ENCODE data around the gene PPM1L.
A peak's percentile ranks its signal among the peaks of the same experiment; 100 is the strongest.

The PPM1L gene

DNA sequence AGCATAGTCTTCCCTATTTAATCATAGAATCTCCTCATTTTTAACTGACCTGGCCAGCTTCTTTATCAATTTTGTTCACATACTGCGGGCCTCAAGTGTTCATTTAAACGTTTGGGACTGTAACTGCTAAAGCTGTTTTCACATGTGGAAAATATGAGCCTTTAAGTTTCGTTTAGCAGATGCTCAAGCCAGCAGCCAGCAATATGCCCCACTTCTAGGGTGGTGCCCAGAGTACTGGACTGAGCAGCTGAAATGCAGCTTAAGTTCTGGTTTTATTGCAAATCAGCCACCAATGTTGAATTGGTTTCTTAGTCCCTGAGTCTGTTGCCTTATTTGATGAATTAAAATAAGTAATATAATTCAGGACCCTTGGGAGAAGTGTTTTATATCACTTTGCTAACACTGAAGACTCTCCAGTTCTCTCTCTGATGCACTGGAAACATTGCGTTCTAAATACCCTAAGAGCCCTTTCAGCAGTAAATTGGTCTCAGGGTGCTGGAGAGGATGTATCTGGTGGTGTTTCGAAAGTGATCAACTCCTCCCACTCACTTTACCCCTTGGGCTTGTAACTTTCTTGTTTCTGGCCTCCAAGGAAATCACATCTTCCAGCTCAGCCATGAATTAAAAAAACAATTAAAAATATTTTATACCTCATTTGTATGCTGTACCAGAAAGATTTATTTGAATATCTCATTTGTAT is 287.5 kb downstream of the PPM1L start:
- DNase-seq (ENCODE audit: low spot score), result no peak

DNA sequence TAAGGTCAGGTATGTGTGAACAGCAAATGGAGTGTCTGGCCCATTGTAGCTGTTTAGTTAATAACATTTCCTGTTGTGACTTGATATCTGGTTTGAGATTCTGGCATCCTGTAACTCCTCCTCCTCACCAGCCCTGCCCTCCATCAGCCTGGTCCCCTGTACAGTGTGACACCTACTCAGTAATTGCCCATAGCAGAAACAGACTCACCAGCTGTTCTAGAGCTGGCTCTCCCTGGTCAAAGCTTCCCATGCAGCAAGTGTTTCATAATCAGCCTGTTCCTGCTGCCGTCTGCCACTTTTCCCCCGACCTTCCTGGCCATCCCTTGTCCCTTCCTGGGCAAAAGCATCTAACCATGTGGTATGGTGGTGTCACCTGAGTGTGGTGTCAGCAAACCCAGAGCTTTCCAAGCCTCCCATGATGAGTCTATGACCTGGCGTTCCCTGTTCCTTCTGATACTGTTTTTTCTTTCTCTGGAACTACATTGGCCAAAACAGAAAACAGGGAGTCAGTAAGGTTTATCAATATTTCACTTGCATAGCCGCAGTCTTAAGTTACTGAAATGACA is 293.7 kb downstream of the PPM1L start:
- DNase-seq (ENCODE audit: low spot score), result no peak

DNA sequence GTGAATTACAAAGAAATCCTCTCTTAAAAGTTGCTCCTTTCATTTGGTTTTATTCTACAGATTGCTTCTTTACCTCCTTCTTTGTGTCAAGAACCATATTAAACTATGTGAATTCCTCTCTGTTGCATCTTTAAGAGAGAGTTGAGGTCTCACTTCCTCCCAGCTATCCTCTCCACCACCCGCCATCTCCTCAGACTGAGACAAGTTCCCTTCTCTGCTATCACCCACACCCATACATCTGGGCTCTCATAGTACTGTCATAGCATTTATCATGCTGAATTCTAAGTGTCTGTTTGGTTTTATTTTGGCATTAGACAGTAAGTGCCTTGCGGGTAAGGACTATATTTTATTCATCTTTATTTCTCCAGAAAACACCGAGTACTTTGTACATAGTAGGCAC is 294.9 kb downstream of the PPM1L start:
- no peak for DNase-seq (ENCODE audit: low spot score)

DNA sequence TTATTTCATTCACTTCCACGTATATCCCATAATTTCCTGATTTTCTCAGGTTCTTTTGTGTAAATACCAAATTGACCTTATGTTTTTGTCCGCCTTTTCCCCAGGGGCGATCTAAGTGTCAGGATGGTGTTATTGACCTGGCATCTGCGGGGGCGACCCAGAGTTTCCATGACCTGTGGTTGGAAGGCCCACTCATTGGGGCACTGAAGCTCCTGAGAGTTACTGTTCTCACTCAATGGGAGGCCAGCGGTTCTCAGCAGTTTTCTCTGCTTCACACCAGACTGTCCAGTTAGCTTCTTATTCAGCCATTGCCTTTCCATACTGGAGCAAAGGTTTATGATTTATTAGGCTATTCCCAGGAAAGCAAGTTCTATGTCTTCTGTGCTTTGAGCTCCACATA is 295.8 kb downstream of the PPM1L start:
- DNase-seq (ENCODE audit: low spot score), result no peak

DNA sequence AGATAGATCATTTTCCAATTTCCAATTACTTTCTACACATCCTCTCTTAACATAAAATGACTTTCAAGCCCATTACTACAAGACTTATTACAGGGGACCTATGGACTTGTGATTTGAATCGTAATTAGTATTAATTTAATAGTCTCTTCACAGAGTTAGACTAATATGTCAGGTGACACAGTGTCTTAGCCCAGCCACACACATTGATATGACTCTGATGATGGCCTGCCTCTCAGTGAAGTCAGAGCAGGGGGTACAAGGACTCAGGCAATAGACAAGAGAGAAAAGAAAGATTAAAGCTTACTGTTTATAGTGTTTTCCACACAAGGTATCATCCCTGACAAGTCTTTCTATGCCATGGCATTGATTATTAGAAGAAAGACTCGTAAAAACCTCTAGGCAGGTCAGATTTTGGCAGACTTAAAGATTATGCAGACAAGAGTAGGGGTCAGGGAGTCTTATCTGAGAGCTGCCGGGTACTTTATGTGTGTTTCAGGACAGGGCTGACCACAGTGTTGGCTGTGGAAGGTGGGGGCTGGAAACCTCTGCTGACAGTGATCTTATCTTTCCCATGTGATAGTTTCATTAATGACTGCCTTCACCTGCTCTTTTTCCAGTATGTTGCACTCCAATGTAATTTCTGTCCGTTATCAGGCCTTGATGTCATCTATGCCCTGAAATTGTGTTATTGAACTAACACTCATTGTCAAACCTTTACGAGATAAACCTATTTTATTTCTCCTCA is 299.0 kb downstream of the PPM1L start:
- DNase-seq (ENCODE audit: low spot score), result no peak

DNA sequence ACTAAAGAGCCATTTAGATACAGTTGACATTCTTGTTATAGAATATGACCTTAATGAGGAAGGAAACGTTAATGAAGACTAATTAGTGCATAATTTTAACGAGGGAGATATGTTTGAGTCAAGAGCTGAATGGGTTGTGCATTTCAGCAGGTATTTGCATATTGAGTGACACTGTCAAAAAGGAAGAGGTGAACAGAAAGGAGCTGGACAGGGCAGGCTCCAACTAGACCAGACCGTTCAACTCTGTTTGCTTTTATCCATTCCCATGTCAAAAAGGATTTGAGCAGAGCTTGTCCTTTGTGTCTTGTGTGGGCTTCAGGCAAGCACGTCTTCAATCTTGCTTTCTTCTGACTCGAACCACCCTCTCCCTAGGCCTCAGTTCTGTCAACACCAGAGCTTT is 308.4 kb downstream of the PPM1L start:
- no peak for DNase-seq (ENCODE audit: low spot score)

DNA sequence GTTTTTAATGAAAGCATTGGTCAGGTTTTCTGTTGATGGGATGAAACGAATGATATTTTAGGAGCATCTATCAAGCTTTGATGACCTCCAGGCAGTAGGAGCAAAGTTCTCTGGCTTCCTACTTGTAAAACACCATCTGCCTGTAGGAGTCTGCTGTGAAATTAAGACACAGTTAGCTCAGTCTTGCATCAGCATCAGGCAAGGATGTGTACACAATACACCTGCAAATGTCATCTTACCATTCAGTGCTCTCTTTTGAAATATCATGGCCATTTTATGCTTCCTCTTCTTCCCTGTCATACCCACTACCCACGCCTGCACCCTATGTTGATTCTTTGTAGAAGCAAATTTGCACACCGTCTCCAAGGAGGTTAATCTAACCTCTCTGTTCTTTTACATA is 310.9 kb downstream of the PPM1L start:
- no peak for DNase-seq (ENCODE audit: low spot score)

DNA sequence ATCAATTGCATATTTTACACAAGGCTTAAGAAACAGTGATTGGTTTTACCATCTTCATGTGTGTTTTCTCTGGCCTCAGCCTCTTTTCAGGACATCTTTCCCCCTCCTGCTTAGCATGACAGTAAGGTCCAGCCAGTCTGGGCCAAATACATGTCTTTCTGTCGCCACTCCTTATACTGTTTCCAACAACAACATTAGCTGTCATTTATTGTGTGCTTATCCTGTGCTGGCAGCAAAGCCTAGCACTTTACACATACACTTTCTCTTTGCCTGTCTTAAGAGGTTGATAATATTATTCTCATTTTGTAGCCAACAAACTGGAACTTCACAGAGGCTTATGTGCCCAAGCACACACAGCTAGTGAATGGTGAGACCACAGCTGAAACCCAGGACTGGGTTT is 311.3 kb downstream of the PPM1L start:
- no peak for DNase-seq (ENCODE audit: low spot score)

DNA sequence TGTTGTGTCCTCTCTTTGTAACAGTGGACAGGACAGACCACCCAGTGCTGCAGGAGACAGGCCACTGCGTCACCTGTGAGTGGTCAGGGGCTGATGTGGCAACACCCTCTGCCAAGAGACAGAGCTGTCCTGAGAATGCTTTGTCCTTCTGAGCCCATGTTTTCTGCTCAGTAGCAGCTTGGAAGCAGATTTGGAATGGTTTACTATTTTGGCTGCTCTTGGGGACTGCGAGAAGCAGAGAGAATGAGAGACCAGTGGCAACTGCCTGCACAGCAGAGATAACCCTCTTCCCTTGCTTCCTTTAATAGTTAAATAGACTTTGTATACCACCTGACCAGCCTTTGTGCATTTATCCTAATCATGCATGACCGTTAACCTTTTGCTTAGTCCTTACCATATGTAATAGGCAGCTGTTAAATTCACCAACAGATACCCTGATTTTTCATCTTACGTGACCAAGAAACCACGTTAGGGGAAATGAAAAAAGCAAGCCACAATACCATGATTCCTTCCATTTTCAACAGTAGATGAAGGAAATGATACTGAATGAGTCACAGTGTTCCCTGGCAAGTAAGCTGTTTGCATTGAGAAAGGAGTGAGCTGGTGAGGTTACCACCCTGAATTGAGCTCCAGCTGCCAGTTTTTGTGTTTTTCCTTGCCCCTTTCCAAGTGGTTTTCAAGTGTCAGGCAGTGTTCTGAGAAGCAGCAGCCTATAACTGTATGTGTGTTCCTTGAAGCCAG is 313.6 kb downstream of the PPM1L start:
- DNase-seq (ENCODE audit: low spot score), result peak; percentile 9

DNA sequence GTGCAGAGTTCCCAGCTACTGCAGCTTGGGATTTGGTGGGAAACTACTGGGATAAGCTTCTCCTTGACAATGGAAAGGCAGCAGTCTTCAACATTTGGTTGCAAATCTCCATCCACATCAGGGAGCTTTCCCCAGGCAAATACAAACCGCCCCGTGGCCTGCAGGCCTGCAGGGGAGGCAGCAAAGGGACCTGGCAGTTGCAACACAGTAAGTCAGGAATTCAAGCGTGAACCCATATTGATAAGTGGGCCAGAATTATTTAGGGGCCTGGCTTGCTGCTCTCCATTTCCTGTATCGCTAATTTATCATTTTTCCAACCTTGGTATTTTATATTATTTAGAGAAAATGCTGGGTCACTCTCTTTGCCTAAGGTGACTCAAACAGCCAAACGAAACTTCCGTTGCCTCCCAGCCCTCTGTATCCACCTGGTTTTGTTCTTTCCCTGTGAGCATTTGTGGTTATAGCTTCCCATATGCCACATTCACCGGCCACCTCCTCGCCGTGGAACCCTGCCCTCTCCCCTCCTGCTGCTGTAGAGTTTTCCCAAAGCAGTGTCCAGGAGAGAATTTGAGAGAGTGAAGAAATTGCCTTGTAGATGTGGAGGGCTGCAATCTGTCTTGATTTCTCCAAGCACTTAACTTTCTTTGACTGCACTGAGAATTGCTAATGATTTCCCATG is 314.4 kb downstream of the PPM1L start:
- DNase-seq (ENCODE audit: low spot score), result no peak

DNA sequence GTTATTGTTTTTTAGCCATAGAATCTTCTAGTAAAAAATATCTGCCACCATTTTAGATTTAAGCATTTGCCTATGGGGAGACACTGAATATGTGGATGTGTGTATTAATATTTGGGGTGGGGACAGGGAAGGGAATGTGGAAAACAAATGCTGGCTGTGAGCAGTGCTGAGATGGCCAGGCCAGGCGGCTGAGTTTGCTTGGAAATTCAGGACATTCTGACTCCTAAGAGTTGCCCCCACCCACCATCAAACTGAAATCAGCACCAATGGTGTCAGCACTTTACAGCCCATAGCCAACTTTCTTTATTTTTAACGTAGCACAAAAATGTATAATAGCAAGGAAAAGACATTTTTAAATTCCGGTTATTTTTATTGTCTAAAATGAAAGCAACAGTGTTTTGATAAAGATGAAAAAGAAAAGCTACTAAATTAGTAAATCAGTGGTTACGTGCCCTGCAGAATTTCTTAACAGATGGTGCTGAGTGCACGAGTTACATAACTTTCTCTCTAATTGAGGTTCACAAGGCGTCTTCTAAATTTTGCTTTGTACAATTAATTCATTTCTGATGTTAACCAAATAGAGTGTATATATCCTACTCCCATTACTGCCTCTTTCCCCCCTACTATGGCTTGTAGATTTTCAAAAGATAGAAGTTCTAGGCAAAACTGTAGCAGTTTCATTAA is 315.1 kb downstream of the PPM1L start:
- DNase-seq (ENCODE audit: low spot score), result no peak

DNA sequence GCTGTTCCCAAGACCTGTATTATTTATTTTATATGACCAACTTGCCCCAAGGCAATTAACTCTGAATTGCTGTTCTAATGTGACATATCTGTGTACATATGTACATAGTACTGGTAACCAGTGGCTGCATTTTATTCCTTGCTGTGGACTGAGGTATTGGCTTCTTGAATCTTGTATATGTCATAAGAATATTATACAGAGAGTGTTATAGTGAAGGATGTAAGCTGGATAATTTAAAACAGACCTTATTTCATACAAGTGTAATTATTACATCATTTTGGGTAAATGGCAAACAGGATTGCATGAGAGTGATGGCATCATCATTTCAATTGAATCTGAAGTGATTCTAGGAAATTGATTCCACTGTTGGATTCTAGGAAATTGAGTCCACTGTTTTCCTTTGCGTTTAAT is 316.2 kb downstream of the PPM1L start:
- DNase-seq (ENCODE audit: low spot score), result no peak

DNA sequence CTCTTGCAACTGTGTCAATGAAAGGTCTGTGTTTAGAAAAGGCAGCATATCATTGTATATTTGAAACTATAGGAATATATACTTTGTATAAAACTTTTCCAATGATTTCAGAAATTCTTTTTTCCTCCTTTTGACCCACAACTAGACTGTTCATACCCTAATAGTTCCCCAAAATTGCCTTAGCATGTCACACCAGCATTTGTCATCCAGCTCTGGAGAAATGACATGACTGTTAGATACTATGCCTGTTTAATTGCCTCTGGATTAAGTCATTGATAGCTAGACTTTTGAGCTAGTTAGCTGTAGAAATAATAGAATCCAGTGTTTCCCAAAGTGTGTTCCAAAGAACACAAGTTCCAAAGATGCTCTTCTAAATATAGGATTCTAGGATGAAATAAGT is 316.7 kb downstream of the PPM1L start:
- DNase-seq (ENCODE audit: low spot score), result no peak

DNA sequence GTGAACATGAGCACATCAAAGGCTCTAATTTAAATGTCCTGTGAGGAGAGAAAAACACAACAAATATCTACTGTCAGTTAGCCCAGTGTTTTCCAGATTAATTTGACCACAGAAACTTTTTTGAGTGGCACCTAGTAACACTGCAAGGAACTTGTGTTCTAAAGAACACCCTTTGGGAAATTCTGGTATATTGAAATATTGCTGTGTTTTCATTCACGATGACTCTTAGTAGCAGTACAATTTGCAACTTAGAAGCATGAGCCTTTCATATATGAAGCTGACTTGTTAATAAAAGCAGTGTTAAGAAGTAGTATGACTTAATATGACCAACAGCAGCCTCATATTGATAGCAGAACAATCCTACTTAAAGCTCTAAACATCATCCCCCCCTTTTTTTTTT is 317.1 kb downstream of the PPM1L start:
- no peak for DNase-seq (ENCODE audit: low spot score)

DNA sequence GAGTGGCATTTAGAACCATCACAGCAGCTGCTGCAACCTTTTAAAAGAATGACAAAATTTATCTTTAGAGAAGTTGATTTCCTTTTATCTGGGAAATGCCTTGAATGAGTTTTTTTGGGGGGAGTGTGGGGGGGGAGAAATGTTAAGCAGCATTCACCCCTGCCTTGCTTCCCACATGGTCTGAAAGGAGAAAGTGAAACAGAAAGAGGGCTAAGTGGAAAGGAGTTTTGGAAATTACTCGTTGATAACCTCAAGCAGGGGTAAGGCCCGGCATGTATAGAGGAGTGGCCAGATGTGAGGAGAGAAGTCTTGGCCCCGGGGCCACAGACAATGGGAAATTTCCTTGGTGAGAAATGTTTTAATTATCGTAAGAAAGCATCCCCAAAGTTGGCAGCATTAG is 325.6 kb downstream of the PPM1L start:
- no peak for DNase-seq (ENCODE audit: low spot score)

DNA sequence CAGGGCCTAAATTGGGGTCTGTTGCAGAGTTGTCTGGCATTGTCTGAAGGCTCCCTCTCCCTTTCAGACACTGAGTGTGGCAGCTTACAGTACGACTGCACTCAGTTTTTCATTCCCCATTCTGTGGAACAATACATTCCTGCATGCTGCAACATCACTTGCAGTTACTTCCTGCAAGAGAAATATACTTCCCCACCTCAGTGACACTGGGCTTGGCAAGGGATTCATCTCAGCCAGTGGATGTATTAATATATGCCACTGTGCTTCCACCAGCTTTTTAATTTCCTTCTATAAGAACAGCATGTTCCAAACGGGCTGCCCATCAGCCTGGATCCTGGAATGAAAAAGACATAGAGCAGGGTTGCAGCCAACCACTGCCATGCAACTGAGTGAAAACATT is 326.0 kb downstream of the PPM1L start:
- DNase-seq (ENCODE audit: low spot score), result no peak

DNA sequence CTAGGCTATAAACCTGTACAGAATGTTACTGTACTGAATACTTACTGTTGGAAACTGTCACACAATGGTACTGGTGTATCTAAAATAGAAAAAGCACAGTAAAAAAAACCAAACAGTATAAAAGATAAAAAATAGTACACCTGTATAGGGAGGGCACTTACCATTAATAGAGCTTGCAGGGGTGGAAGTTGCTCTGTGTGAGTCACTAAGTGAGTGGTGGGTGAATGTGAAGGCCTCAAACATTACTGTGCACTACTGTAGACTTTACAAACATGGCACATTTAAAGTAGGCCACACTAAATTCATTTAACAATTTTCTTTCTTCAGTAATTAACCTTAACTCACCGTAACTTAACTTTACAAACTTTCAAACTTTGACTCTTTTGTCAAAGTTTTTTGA is 327.1 kb downstream of the PPM1L start:
- no peak for DNase-seq (ENCODE audit: low spot score)

DNA sequence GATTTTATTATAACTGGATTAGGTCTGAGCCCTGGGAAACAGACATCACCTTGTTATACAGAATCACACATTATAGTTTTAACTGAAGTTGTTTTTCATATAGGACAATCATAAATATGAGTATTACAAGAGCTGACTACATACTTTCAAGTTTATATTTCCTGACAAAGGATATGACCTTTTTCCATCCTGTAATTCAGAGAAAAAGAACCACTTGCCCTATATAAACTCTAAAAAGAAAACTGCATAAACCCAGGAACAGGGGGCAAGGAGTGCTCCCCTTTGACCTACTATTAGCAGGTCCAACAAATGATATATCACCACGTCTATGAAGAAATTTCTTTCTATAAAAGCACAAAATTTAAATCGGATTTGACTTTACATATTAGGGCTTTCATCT is 328.2 kb downstream of the PPM1L start:
- DNase-seq (ENCODE audit: low spot score), result no peak

DNA sequence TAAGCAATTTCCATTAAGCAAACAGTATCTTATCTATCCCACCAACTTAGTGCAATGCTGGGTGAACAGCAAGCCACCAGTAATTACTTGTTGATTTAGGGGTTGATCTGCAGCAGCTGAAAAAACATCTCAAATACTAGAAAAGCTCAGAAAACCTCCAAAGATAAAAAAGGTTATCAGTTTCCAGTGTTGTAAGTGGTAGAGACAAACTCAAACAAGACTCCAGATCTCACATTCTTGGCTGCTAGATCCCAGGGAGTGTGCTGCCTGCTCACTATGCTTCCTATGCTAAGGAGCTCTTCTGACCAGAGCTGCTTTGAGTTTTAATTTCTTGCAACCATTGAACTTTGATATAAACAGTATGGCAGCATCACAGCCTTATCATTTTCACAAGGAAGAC is 337.9 kb downstream of the PPM1L start:
- no peak for DNase-seq (ENCODE audit: low spot score)

DNA sequence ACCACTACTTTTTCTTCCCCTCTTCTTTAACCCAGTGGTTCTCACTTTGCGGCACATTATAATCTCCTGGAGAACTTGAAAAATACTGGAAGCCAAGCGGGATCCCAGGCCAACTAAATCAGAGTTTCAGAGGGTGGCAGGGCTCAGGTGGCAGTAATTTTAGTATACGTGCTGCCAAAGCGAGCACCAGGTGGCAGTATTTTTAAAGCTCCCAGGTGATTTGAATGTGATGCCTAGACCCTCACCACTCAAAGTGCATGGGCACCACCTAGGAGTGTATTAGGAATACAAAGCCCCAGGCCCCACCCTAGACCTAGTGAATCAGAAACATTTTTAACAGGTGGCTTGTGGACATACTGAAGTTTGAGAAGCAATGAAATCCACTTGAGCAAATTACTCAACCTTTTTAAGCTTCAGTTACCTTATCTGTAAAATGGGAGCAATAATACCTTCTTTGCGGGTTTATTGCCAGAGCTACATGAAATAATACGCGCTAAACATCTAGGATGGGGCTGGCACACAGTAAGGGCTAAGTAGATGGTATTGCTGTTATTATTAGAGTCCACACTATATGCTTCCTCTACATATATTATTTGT is 340.8 kb downstream of the PPM1L start:
- no peak for DNase-seq (ENCODE audit: low spot score)

DNA sequence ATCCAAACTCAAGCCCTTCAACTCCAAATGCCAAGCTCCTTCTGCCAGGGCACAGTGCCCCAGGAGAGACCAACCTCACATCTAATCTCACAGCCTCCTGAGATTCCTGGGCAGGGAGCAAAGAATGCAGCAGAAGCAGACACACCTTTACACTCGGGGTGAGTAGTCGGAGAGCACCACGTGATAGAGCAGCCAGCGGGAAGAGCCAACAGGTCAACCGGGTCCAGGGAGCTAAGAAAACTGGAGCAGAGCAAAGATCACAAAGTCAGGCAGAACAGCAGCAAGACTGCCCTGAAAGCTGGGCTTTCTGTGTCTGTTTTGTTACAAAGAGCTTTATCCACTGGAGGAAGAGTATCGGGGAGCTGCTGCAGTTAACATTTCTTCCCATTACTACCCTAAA is 345.0 kb downstream of the PPM1L start:
- no peak for DNase-seq (ENCODE audit: low spot score)

Measured in HuH-7.5 (cell line).